SW 1271 (cell line): ENCODE measurements around the gene OR1M1.
"Not testable (repeated sequence)": the region's sequence is repeated elsewhere in the genome, so short reads cannot be mapped to it uniquely, and the experiment has no call there.

Experiments
- DNase-seq, 2 experiments: peaks; one replicate each; lab custom pipeline; 2025; lab: John Stamatoyannopoulos, UW

The OR1M1 gene, protein sequence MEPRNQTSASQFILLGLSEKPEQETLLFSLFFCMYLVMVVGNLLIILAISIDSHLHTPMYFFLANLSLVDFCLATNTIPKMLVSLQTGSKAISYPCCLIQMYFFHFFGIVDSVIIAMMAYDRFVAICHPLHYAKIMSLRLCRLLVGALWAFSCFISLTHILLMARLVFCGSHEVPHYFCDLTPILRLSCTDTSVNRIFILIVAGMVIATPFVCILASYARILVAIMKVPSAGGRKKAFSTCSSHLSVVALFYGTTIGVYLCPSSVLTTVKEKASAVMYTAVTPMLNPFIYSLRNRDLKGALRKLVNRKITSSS

GRCh38 chr19:9086761-9087160 is at the start of gene OR1M1:
Gene OR1M1, plus strand, starts transcription at chr19:9087061. Its CDS starts 6,184 bp downstream, at chr19:9093245.
- no peak for DNase-seq

DNA sequence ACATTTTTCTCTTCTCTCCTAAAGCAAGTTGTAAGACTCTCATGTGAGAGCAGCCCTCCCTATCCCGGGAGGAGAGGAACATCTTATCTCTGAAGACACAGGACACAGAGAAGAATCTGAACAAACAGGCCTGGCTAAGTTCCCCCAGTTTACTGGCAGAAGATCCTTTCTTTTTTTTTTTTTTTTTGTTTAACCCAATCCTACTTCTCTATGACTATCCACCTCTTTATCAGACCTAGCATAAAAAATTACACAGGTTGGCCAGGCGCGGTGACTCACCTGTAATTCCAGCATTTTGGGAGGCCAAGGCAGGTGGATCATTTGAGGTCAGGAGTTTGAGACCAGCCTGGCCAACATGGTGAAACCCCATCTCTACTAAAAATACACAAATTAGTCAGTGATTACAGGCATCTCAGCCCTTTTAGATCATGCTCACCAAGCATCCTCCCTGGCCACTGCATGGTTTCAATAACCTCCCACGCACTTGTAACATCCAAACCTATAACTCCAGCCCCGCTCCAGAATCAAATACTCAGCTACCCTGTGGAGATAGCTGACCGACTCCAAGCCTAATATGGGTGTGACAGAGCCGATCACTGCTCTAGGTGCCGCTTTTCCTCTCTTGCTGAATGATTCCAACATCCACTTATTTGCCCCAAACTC is 49.3 kb upstream of the OR1M1 start:
- no peak for DNase-seq

DNA sequence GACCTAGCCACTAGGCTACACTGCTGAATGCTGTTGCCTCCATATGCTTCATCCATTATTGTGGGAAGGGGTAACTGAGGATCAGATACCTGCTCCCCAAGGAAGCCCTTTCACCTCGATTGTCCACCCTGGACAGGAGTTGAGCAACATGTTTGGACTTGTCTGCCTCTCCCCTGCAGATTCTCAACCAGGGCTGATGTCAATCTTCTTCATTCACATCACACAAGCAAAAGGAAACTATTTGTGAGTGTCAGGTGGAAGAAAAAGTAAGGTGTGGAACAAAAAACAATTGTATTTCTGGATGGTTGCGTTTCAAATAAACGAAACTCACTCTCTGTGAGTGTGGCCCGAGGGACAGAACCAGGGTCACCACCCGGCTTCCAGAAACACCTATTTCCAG is 47.1 kb upstream of the OR1M1 start:
- no peak for DNase-seq

- DNase-seq, result no peak
These were observed 46.7 kb upstream of the OR1M1 start for GRCh38 chr19:9040131-9040530.

DNA sequence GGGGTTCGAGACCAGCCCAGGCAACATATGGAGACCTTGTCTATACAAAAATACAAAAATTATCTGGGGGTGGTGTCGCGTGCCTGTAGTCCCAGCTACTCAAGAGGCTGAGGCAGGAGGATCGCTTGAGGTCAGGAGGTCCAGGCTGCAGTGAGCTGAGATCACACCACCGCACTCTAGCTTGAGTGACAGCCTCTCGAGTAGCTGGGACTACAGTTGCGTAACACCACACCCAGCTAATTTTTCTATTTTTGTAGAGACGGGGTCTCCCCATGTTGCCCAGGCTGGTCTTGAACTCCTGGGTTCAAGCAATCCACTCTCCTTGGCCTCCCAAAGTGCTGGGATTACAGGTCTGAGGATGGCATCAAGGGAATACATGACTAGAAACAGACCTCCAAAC is 45.8 kb upstream of the OR1M1 start:
- DNase-seq, result no peak

DNA sequence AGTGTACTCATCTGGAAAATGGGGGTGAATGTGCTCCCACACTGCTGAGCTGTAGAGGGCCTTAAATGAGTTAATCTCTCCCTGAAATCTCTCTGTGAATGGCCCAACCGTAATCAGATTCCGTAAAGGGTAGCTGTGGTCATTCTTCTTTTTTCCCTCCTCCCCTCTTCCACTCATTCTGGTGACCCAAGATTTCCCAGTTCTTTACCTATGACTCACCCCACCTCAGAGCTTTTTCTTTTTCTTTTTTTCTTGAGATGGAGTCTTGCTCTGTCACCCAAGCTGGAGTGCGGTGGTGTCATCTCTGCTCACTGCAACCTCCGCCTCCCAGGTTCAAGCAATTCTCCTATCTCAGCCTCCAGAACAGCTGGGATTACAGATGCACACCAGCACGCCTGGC is 43.3 kb upstream of the OR1M1 start:
- no peak for DNase-seq

DNA sequence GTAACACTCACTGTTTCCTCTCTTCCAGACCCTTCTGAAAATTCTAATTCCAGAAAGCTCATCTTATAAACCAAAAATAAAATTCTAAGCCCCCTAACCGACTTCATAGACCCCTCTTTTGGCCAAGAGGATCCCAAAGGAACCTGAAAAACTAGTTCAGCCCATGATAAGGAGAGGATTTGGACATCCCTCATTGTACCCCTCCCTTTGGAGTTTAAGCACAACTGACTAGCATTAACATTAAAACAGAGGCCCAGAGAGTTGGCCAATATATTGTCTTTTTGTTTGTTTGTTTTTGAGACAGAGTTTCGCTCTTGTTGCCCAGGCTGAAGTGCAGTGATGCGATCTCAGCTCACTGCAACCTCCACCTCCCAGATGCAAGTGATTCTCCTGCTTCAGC is 42.4 kb upstream of the OR1M1 start:
- no peak for DNase-seq

GRCh38 chr19:9046694-9047093 is 40.2 kb upstream of the OR1M1 start:
- DNase-seq, result no peak

GRCh38 chr19:9052894-9053293 is 34.0 kb upstream of the OR1M1 start:
- DNase-seq, result no peak

DNA sequence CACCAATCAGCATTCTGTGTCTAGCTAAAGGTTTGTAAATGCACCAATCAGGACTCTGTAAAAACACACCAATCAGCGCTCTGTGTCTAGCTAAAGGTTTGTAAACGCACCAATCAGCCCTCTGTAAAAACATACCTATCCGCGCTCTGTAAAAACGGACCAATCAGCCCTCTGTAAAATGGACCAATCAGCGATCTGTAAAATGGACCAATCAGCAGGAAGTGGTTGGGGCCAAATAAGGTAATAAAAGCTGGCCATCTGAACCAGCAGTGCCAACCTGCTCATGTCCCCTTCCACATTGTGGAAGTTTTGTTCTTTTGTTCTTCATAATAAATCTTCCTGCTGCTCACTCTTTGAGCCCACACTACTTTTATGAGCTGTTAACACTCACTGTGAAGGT is 33.2 kb upstream of the OR1M1 start:
- not testable (repeated sequence) for DNase-seq

DNA sequence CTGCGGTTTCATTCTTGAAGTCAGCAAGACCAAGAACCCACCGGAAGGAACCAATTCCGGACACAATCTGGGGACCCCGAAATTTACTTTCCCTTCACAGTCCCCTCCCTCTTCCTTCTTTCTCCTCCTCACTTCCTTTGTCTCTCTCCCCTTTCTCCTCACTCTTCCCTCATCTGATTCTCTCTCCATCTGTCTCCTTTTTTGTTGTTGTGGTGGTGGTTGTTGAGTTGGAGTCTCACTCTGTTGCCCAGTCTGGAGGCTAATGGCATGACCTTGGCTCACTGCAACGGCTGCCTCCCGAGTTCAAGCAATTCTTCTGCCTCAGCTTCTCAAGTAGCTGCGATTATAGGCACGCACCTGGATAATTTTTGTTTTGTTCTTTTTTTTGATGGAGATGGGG is 32.7 kb upstream of the OR1M1 start:
- DNase-seq, result no peak

DNA sequence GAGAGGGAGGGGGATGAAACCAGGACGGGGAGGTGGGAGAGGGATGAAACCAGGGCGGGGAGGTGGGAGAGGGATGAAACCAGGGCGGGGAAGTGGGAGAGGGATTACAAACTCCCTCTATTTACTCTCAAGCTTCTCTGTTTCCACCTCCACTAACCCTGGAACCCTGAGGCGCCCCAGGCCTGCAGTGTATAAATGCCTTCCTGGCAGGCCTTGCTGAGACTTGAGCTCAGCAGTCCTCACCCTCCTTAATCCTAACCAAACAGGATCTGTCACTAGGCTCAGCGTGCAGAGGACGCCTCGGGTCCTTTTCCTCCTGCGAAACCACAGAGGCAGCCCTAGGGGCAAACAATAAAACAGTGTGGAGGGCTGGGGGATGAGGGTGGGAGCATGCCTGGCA is 32.1 kb upstream of the OR1M1 start:
- DNase-seq, result no peak

DNA sequence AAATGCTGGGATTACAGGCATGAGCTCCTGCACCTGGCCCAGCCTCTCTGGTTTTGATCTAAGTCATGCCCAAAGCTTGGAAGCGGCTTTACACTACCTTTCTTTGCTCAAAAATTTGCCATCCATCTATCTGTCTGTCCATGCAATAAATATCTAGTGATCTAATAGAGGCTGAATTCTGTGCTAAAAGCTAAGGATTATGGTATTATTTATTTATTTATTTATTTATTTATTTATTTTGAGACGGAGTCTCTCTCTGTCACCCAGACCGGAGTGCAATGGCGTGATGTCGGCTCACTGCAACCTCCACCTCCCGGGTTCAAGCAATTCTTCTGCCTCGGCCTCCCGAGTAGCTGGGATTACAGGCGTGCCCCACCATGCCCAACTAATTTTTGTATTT is 30.7 kb upstream of the OR1M1 start:
- DNase-seq, result not testable (repeated sequence)

GRCh38 chr19:9057505-9058258 is 29.2 kb upstream of the OR1M1 start:
- DNase-seq, result no peak

DNA sequence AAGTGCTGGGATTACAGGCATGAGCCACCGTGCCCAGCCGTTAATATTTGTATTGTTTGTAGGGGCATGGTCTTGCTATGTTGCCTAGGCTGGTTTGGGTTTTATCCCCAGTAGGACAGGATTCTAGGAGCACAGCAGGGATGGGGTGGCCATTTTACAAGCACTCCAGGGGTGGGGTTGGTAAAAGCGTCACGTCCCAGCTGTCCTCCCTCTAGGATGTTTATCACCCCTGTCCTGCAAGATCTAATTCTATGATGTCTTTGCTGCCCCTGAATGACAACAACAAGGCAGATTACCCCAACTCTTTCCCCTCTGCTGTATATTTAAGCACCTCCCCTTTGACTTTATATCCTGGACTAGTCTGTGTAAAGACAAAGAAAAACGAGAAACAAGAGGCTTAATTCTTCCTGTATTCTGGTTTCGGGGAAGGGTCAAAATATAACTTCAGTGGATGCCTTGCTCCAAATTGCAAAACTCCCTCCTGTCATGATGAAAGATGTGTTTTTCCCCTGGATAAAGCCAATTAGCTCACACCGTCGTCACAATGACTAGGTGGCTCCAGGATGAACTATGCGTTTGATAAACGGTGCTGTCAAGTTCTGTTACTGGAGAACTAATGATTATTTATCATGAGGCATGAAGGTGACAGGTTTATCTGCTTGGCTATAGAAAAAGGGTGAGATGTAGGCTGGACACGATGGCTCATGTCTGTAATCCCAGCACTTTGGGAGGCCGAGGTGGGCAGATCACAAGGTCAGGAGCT is 27.8 kb upstream of the OR1M1 start:
- DNase-seq, result no peak

DNA sequence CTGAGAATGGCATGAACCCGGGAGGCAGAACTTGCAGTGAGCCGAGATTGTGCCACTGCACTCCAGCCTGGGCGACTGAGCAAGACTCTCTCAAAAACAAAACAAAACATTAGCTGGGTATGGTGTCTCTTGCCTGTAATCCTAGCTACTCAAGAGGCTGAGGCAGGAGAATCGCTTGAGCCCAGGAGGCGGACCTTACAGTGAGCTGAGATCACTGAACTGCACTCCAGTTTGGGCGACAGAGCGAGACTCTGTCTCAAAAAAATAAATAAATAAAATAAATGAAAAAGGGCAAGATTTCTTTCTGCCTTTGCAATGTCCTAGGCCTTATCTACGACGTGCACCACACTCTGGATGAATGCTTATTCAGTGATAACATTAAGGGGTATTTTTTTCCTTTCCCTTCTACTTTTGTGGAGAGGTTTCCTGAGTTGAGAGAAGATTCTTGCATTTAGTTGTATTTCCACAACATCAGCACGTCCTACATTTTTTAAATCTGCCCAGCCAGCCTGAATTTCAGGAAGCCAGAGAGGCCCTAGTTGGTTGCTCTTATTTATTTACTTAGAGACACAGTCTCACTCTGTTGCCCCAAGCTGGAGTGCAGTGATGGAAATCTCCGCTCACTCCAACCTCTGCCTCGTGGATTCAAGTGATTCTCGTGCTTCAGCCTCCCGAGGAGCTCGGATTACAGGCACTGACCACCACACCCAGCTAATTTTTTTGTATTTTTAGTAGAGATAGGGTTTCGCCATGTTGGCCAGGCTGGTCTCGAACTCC is 26.1 kb upstream of the OR1M1 start:
- no peak for DNase-seq

GRCh38 chr19:9061879-9062278 is 25.0 kb upstream of the OR1M1 start:
- no peak for DNase-seq

DNA sequence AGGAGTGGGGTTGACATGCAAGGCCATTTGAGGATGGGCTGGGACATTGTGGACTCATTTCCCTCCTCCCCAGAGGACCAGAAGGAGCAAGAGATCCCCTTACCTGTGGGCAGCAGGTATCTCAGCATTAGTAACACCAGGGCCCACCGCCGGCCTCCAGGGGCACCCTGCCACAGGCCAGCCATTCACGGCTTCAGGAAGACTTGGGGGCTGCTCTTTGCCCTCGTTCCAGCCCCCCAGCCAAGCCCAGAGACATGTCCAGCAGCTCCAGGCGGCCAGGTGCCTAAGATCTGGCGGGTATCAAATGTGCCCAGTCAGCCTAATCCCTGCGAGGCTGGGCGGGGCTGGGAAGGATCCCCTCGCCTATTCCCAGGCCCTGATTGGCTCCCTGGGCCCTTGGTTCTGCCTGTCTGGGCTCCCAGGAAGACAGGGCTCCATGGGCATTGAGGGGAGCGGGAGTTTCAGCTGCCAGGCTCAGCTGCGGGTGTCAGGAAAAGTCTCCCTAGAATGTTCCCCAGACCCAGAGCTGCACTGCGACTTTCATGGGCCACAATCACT is 21.3 kb upstream of the OR1M1 start:
- DNase-seq, result no peak

DNA sequence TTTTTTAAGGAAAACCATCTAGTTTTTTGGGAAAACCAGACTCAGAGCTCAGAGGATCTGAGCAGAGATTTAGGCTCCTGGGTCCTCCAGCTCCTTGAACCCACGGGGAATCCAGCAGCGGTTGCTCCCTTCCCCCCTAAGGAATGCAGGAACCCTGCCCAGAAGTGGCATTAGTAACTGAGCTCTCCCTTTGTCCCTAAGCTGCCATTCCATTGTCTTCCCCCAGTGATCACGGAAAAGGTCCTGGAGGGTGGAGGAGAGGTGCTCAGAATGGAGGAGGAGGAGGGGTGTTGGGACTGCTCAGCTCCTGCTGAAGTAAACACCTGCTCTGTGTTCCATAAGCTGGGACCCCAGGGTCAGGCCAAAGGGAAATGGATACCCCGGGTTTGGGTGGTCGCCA is 16.8 kb upstream of the OR1M1 start:
- no peak for DNase-seq

- not testable (repeated sequence) for DNase-seq
These were observed 15.1 kb upstream of the OR1M1 start for GRCh38 chr19:9071720-9072119.

DNA sequence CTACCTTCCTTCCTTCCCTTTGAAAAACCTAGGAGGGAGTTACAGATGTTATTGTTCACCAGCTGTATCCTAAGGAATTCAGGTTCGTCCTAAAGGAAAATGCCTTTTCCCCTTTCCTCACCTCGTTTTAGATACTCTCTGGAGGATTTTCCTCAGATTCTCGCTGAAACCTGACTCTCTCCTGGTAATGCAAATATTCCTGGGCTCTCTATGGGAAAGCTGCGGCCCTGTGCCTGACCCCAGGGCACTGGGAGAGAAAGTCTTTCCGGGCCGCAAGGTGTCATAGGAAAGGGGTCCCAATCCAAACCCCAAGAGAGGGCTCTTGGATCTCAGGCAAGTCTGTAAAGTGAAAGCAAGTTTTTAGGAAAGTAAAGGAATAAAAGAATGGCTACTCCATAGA is 13.1 kb upstream of the OR1M1 start:
- DNase-seq, result no peak
